GM19193 (cell line): ENCODE data around the gene SPATA7.

Experiments used
- POLR2A ChIP-seq: IDR thresholded peaks from 4 replicates; pipeline ENCODE4 v1.6.1; 2011; ENCODE audit not compliant: insufficient read depth, insufficient read length; ENCODE audit errors: extremely low read depth

The SPATA7 gene, protein sequence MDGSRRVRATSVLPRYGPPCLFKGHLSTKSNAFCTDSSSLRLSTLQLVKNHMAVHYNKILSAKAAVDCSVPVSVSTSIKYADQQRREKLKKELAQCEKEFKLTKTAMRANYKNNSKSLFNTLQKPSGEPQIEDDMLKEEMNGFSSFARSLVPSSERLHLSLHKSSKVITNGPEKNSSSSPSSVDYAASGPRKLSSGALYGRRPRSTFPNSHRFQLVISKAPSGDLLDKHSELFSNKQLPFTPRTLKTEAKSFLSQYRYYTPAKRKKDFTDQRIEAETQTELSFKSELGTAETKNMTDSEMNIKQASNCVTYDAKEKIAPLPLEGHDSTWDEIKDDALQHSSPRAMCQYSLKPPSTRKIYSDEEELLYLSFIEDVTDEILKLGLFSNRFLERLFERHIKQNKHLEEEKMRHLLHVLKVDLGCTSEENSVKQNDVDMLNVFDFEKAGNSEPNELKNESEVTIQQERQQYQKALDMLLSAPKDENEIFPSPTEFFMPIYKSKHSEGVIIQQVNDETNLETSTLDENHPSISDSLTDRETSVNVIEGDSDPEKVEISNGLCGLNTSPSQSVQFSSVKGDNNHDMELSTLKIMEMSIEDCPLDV

GRCh38 chr14:88385212-88386101 lies at the start of gene SPATA7:
Gene SPATA7, plus strand, starts transcription at chr14:88385657. Its CDS starts 162 bp downstream, at chr14:88385819.
- peak; percentile 59 for TF ChIP-seq POLR2A

GRCh38 chr14:88340357-88340756 lies 45.1 kb upstream of the SPATA7 start:
- TF ChIP-seq POLR2A = no peak

GRCh38 chr14:88342980-88343379 lies 42.5 kb upstream of the SPATA7 start:
- no peak for TF ChIP-seq POLR2A

GRCh38 chr14:88346048-88346639 lies 39.3 kb upstream of the SPATA7 start:
- TF ChIP-seq POLR2A = no peak

- TF ChIP-seq POLR2A = no peak
Observed at GRCh38 chr14:88348546-88348945, 36.9 kb upstream of the SPATA7 start.

DNA sequence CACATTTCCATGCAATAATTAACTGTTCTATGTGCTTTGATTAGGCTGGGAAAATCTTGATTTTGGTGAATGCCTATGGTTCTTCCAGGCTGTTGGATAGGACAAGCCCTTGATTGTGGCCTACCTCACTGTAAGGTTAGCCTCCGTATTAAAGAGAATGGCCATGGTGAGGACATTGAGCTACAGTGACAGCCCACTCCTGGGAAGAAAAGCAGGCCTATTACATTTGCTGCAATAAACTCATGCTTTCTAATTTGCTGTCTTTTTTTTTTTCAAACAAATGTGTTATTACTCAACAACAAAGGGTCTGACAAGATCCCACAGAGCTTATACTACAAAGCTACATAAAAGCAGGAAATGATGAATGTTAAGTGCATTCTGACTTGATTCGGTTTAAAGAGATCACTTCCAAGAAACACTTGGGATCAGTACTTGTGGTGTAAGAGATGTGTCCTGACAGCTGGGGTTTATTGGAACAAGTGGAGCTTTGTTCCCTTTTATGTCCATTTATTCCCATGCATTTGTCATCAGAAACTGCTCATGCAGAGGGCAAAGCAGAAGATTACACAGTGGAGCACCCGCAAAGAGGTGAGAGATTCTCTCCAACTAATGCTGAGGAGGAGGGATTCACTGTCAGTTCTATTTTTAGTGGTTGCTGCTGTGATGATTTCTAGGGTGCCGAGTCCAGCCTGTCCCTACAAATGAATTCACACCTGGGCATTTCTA lies 33.3 kb upstream of the SPATA7 start:
- TF ChIP-seq POLR2A = no peak

- no peak for TF ChIP-seq POLR2A
Observed at GRCh38 chr14:88352698-88353097, 32.8 kb upstream of the SPATA7 start.

- no peak for TF ChIP-seq POLR2A
Observed at GRCh38 chr14:88354358-88354757, 31.1 kb upstream of the SPATA7 start.

GRCh38 chr14:88359500-88359899 lies 26.0 kb upstream of the SPATA7 start:
- no peak for TF ChIP-seq POLR2A

DNA sequence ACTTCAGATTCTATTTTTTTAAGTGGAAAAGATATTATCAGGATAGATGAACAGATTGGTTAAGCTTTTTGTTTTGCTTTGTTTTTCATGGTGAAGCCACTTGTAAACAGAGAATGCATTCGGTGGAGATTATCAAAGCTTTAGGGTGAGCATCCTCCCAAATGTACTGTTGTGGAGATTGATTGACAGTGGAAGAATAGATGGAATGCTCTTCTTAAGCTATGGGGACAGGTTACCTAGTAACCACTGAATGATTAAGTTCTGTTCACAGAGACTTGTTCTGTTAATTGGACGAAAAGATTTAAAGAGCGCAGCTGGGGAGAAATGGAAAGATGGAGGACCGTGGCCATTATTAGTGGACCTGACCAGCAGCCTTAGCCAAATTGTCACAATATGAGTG lies 21.8 kb upstream of the SPATA7 start:
- TF ChIP-seq POLR2A = no peak

GRCh38 chr14:88364710-88365413 lies 20.6 kb upstream of the SPATA7 start:
- no peak for TF ChIP-seq POLR2A

- no peak for TF ChIP-seq POLR2A
Observed at GRCh38 chr14:88369496-88369895, 16.0 kb upstream of the SPATA7 start.

DNA sequence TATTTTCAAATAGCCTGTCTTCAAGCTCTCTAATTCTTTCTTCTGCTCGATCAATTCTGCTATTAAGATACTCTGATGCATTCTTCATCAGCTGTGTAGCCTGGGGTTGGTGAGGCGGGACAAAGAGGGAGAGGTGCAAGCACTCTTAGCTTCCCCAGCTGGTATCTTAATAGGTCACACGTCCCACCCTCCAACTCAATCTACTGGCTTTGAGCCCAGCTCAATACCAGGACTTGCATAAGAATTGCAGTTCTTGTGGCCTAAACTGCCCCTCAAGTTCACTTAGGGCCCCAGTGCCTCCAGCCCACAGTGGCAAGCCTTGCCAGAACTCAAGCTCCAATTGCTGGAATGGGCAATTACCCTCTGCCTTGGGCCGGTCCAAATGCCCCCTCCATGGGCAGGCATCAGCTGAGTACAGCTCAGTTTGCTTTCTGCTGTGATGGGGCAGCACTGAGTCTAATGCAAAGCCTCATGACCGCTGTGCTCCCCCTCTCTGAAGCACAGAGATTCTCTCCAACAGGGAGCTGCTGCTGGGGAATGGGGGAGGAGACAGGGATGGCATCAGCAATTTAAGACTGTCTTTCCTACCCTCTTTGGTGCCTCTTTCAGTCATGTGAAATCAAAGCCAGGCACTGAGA lies 5.6 kb upstream of the SPATA7 start:
- no peak for TF ChIP-seq POLR2A
